HG03060 (cell line): ENCODE results near the gene RAD51B.

Experiments
- ATAC-seq: cut with Tn5 transposase; IDR thresholded peaks from one replicate; pipeline ENCODE4 v1.9.1; 2021; ENCODE audit warnings: low read depth, moderate number of reproducible peaks; ENCODE audit not compliant: unreplicated experiment

Gene RAD51B

GRCh38 chr14:68308726-68309520 lies 489.3 kb downstream of the RAD51B start:
- ATAC-seq = no peak

GRCh38 chr14:68309616-68310015 lies 490.0 kb downstream of the RAD51B start:
- ATAC-seq = no peak

GRCh38 chr14:68312300-68312699 lies 492.7 kb downstream of the RAD51B start:
- ATAC-seq = no peak

- peak; percentile 90 for ATAC-seq
Observed at GRCh38 chr14:68312884-68313610, 493.5 kb downstream of the RAD51B start.

- no peak for ATAC-seq
Observed at GRCh38 chr14:68314642-68315041, 495.1 kb downstream of the RAD51B start.

GRCh38 chr14:68315081-68315480 lies 495.5 kb downstream of the RAD51B start:
- ATAC-seq = no peak

DNA sequence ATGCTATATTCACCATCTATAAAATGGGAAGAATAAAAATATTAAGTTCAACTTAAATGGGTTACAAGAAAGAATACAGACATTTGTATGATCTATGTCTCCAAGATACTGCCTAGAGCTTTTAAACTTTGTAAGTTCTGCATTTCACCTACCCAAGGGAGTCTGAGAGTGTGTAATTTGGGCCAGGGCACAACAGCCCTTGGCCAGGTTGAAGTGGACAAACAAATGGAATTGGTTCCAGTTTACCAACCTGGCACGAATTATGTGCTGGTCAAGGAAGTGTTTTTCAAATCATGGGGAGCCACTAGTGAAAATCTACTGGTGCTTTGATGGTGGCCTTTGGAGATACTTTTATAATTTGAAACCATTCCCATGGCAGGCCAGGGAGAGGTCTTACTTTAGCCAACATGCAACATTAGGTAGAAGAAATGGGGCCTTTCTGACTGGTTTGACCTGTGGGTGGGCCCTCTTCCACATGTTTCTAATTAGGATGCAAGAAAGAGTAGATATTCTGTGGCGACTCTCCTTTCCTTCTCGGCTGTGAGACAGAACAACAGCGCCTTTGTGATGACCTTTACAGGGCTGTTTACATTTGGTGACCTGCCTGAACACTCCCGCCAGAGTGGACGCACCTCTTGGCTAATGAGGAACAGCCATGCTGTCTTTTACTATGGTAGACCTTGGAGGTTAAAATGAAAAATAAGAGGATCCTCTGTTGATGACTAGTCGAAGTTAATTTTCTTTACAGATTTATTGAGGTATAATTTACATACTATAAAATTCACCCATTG lies 496.7 kb downstream of the RAD51B start:
- ATAC-seq = no peak

DNA sequence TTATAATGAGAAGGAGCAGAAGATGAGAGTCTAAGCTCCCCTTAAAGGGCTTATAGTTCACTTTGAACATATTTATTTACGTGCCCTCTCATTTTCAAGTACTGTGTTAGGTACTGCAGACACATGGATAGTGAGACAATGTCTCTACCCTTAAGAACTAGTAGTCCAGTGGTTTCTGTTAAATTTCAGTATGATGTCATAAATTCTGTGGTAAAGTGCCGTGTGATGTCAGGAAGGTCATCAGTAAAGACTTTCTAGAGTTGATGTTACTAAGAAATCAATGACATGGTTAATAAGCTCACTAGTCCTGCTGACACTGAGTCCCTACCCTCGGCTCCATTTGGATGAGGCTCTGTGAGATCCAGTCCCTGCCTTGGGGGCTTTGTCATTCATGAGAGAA lies 497.7 kb downstream of the RAD51B start:
- no peak for ATAC-seq

DNA sequence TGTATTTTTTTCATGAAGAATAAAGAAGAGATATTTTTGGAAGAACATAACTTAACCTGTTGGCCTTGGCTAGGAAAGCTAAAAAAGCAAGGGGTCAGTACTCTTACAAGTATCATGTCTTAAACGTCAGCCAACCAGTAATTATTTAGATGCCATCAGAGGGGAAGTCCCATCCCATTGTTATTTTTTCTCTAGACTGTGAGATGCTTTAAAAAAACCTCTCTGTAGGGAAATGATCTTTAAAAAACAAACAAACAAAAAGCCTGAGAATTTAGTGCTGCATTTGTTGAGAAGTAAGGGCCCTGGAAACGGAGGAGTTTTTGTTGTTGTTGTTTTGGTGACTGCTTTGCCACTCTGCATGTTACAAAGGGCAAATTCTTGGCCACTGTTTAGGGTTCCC lies 499.2 kb downstream of the RAD51B start:
- ATAC-seq = no peak

DNA sequence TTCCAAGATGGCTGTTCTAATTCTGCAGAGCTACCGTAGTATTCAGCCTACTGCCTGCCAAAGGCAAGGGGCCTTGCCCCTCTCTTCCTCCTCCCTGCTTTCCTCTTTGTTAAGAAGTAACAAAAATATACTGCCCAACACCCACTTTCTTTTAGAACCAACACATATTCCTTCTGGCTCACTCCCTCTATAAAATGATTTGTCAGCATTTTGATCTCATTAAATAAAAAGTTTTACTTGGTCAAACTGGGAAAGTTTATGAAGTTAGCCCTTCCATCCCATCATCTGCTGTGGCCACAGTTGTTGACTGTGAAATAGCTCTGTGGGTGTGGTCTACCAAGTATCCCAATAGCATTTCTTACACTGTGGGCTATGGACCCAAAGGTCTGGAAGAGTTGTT lies 500.9 kb downstream of the RAD51B start:
- no peak for ATAC-seq

DNA sequence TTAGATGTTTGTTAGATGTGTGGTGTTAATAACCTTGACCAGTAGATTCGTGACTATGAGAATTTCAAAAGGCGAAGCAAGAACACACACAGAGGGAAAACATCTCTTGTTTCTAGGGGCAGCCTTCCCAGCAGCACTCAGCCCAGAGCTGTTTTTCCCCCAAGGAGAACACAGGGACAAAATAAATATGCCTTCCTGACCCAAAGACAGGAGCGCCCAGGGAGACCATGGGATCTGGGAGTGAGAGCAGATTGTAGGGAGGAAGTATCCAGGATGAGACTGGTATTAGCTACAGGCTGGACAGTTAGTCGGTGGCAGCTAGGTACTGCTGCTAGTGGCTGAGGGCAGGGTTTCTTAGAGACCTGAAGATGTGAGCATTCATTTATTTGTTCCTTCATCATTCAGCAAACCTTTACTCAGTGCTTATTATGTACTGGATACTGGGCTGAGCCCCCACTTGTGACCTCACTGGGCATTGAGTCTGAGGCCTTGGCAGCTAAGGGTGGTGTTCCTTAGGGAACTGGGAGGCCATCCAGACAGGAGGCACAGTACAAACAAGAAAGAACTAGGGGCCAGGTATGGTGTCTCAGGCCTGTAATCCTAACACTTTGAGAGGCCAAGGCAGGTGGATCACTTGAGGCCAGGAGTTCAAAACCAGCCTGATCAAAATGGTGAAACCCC lies 503.5 kb downstream of the RAD51B start:
- no peak for ATAC-seq

DNA sequence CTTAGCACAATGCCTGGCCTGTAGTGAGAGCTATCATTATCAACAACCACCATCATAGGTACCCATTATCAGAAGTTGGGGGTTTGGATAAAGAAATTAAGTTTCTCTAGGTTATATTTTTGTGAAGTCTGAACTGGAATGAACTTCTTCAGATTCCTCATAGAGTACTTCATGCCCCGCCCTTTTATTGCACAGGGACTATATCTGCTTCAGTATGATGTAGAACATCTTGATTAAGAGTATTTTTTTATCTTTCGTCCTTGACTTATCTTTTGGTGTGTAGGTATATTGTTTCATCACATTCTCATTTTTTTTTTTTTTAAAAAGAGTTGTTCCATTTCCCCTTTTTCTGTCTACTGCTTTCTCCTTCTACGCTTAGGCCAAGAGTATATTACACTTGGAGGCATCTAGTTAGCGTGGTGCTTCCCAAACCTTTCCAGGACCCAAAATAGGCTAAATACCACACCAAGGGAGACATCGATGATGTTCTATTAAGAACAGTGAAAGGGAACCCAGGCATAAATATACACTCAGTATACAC lies 505.8 kb downstream of the RAD51B start:
- no peak for ATAC-seq

GRCh38 chr14:68327231-68327630 lies 507.7 kb downstream of the RAD51B start:
- ATAC-seq = no peak

GRCh38 chr14:68328509-68328908 lies 508.9 kb downstream of the RAD51B start:
- ATAC-seq = no peak

GRCh38 chr14:68331426-68331825 lies 511.8 kb downstream of the RAD51B start:
- no peak for ATAC-seq

DNA sequence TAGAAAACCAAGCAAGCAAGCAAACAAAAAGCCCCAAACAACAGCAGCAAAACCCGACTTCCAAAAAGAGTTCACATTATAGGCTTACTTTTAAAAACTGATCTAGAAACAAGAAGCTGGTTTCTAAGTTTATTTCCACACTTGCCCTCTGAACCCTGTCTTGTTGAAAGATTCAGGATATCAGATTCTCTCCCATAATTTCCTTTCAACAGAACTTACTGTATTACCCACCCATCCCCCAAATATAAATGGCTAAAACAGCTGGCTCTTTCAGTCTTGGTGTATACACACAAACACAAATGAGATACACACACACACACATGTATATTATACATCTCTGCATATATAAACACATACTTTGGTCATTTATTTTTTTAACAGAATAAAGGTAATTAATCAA lies 512.4 kb downstream of the RAD51B start:
- ATAC-seq = no peak

GRCh38 chr14:68333262-68333661 lies 513.7 kb downstream of the RAD51B start:
- ATAC-seq = no peak

GRCh38 chr14:68335312-68335711 lies 515.7 kb downstream of the RAD51B start:
- no peak for ATAC-seq

DNA sequence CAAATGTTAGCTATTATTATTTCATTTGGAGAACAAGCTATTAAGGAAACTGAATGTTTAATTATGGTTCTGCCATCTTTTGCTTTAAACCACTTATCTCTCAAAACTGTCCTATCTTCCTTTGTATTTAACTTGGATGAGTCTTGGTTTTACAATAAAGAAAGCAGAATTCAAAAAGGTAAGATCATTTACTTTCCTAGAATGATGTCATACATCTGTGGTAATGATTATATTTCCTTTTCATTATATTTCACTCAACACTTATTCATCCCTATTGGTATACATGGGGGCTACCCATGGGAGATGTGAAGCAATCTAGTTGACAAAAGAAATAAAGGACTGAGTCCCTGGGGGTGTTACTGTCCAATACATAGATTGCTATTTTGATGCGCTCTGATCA lies 516.6 kb downstream of the RAD51B start:
- ATAC-seq = no peak

DNA sequence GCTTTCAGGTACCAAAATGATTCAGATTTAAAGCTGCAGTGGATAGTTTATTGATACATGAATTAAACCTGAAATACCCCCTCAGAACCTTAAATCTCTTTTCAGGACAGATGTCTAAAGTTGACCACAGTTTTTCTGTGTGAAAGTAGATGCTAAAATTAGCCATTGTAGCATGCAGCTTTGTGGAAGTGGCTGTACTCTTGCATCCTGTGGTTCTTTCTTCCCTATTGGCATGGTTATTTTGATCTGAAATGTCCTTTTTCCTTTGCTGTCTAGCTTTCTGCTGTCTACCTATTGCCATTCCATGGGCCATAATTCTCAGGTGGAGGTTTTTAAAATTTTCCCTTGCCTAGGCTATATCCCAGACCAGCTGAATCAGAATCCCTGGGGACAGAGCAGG lies 517.7 kb downstream of the RAD51B start:
- no peak for ATAC-seq
